Esophagus squamous epithelium (tissue), 5 donors: Measurements from ENCODE around the gene PPP1R14C. TPM values are rescaled to one million over a fixed set of nuclear protein-coding genes. Genes with fewer than 3 reads are reported as not detected.

ENCODE experiments used
- DNase-seq: peaks from one replicate; lab custom pipeline; 2025; lab: John Stamatoyannopoulos, UW
- H3K27ac ChIP-seq, 4 donors: fragments of 200-600 bp; sonication (generic); one replicate each; pipeline ENCODE4 v1.5.1; 2016 to 2019; ENCODE audit warnings: mild to moderate bottlenecking in 1 of 4
- H3K27me3 ChIP-seq, 4 donors: fragments of 200-600 bp; sonication (generic); 1 replicate in 3 of 4; 2 replicates in 1 of 4; pipeline versions ENCODE4 v1.5.1 to v1.6.0; 2017 to 2021; ENCODE audit warnings: antibody characterized with exemption in 1 of 4
- H3K36me3 ChIP-seq, 3 donors: fragments of 200-600 bp; sonication (generic); one replicate each; pipeline ENCODE4 v1.5.1; 2016 to 2019
- H3K4me1 ChIP-seq, 3 donors: fragments of 200-600 bp; sonication (generic); one replicate each; pipeline ENCODE4 v1.5.1; 2017 to 2019
- H3K4me3 ChIP-seq, 4 donors: fragments of 200-600 bp; sonication (generic); 1 replicate in 3 of 4; 2 replicates in 1 of 4; pipeline ENCODE4 v1.5.1; 2016 to 2019; ENCODE audit warnings: mild to moderate bottlenecking in 2 of 4, moderate library complexity in 1 of 4
- H3K9me3 ChIP-seq, 3 donors: fragments of 200-600 bp; sonication (generic); one replicate each; pipeline ENCODE4 v1.5.1; 2016 to 2019
- POLR2A ChIP-seq, 4 donors: fragments of 450-650 bp; IDR thresholded peaks; one replicate each; pipeline ENCODE4 v1.6.1; 2017; ENCODE audit warnings: antibody characterized with exemption in 4 of 4, mild to moderate bottlenecking in 4 of 4, moderate library complexity in 3 of 4
- WGBS, 2 donors: methylation state at CpG; one replicate each; pipeline ENCODE4 v1.1.5; 2018; 5-methylcytosine and 5-hydroxymethylcytosine counted together
- intact Hi-C: fragments of 100-400 bp; cut with DNase I; formaldehyde crosslinking; loops from one replicate; pipeline ENCODE4 v1.15.0; 2022
- total RNA-seq, 4 donors: library from RNA; depleted of rRNA; stranded (reverse); fragments of >200 nt; gene quantifications; one replicate each; pipeline ENCODE4 v1.1.0, GENCODE V29; 2016
- TF ChIP-seq, protein P1 (sequence below), 6 experiments: fragments of 450-650 bp in 4 of 6; fragments of 200-600 bp in 2 of 6; sonication (generic) in 2 of 6; IDR thresholded peaks; one replicate each; pipeline ENCODE4 v1.5.1; 2016 to 2019; ENCODE audit warnings: antibody characterized with exemption in 6 of 6, mild to moderate bottlenecking in 4 of 6, moderate library complexity in 4 of 6
- donor health status: DM: yes; HTN: yes; CAD: no.

PPP1R14C gene
- total RNA-seq, 4 donors from 2014 or later: 9.3 to 27.8 (median 21.3) TPM

DNA sequence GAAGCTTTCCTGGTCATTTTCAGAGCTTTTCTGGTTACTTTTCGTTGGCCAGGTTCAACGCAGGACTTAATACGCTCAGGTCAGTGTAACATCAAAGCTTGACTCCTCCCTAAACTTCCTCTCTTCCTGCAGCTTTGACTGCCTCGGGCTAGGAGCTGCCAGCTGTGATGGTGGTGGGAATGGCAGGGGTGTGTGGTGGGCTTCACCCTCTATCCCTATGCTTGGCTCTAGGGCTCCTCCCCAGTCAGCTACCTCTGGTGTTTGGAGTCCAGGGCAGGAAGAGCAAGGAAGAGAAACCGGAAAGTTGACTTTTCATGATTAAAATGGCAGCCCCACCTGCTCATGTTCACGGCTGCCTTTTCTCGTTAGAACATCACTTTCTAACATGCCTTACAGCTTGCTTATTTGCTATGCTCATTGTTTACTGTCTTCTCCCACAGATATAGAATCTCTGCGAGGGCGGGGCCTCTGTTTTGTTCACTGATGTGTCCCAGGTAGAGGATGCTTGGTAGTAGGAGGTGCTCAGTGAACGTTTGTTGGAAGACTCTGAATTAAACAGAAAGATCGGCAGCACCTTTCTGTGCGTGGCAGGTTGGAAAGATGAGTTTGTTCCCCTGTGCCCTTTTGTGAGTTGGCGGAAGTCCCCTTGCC is 16.1 kb upstream of the PPP1R14C start:
- no peaks in the 10 kb centered on the region for H3K9me3 ChIP-seq

DNA sequence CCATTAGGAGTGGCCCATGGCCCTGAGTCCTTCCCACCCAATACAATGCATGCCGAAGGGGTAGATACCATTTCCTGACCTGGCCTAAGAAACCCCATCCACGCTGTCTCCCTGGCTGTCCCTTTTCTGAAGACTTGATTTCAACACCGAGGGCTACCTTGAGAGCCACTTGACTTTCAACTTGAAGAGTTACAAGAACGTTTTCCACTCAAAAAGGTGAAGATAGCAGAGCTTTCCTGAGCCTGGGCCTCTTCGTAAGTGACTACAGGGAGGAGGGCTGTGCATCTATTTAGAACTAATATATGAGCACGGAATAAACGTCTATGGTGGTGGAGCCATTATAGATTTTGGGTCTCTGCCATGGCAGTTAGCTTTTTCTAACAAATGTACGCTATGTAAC is 14.4 kb upstream of the PPP1R14C start:
- intact Hi-C loops: no loop called here
- Histone ChIP-seq H3K27me3 (peaks cover 0 to 12% (median 0%) of the 10 kb centered on the region in 4 donors), H3K36me3 (no peaks in the 10 kb centered on the region), H3K4me3 (no peak overlapping the region), H3K27ac (no peak overlapping the region), H3K4me1 (no peaks in the 10 kb centered on the region), H3K9me3 (no peaks in the 10 kb centered on the region)
- 77 to 88% methylated on average over 7 to 8 of the region's 8 CpGs for WGBS, 2 donors
- no peak for DNase-seq
- TF ChIP-seq, protein P1, sequence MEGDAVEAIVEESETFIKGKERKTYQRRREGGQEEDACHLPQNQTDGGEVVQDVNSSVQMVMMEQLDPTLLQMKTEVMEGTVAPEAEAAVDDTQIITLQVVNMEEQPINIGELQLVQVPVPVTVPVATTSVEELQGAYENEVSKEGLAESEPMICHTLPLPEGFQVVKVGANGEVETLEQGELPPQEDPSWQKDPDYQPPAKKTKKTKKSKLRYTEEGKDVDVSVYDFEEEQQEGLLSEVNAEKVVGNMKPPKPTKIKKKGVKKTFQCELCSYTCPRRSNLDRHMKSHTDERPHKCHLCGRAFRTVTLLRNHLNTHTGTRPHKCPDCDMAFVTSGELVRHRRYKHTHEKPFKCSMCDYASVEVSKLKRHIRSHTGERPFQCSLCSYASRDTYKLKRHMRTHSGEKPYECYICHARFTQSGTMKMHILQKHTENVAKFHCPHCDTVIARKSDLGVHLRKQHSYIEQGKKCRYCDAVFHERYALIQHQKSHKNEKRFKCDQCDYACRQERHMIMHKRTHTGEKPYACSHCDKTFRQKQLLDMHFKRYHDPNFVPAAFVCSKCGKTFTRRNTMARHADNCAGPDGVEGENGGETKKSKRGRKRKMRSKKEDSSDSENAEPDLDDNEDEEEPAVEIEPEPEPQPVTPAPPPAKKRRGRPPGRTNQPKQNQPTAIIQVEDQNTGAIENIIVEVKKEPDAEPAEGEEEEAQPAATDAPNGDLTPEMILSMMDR (IDR thresholded peaks at IDR 0.05): no peak
- TF ChIP-seq POLR2A (IDR thresholded peaks at IDR 0.05): no peak

More for the DNA sequence above, 16.1 kb upstream of the PPP1R14C start:
- TF ChIP-seq, protein P1 (IDR thresholded peaks at IDR 0.05): no peak
- no peak for TF ChIP-seq POLR2A (IDR thresholded peaks at IDR 0.05)
- Histone ChIP-seq H3K27ac (no peak overlapping the region), H3K4me3 (no peak overlapping the region), H3K27me3 (peaks cover 0 to 16% (median 0%) of the 10 kb centered on the region in 4 donors), H3K36me3 (no peaks in the 10 kb centered on the region), H3K4me1 (no peaks in the 10 kb centered on the region)
- 60 to 74% methylated on average over 12 of the region's 13 CpGs for WGBS, 2 donors
- intact Hi-C loops: no loop called here
- no peak for DNase-seq

DNA sequence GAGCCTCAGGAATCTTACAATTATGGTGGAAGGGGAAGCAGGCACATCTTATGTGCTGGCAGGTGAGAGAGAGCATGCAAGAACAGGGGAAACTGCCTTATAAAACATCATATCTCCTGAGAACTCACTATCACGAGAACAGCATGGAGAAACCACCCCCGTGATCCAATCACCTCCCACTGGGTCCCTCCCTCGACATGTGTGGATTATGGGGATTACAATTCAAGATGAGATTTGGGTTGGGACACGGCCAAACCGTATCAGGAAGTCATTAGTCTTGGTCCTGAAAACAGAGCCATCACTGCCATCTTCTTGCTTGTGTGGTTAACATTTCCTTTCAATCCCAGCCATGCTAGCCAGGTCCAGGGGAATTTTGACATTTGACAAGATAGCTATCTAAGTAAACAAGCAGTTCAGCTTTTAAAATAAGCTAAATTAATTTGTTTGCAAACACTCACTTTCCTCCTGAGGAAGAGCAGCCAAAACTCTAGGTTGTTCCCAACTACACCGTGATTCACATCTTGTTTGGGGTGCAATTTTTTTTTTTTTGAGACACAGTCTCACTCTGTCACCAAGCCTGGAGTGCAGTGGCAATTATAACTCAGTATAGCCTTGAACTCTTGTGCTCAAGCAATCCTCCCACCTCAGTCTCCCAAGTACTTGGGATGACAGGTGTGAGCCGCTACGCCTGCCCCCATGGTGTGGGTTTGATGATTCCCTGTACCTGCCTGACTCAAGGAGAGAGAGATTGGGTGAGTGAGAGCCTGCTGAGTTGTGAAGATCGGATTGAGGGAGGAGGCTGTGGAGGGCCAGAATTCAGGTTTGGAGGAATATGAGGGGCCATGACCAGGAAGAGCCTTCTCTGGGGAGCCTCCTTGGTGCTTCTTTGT is 13.0 kb upstream of the PPP1R14C start:
- TF ChIP-seq, protein P1 (IDR thresholded peaks at IDR 0.05): no peak
- TF ChIP-seq POLR2A (IDR thresholded peaks at IDR 0.05): no peak
- no peak overlapping the region for H3K4me3 ChIP-seq
- 39 to 54% methylated on average over 7 to 8 of the region's 9 CpGs for WGBS, 2 donors
- intact Hi-C loops: no loop called here
- no peak overlapping the region for H3K27ac ChIP-seq
- peaks cover 0 to 12% (median 0%) of the 10 kb centered on the region in 4 donors for H3K27me3 ChIP-seq
- H3K4me1 ChIP-seq: peaks cover 0 to 8% (median 0%) of the 10 kb centered on the region in 3 donors
- no peaks in the 10 kb centered on the region for H3K36me3 ChIP-seq
- DNase-seq: no peak
- no peaks in the 10 kb centered on the region for H3K9me3 ChIP-seq

DNA sequence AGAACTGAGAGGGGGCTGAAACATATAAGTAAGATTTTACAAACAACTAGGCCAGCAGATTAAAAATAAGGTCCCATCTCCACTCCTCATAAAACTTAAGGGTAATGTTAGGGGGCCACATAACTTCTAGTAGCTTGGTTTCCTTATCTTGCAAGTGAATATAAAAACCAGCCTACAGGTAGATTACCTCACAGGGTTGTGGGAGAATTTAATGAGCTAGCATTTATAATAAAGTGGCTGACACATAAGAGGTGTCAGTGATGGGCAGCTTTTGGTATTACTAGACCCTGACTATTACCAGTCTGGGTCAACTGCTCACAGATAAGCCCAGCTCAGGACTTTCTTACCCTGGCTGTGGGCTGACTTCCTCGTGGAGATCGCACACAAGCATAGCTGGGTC is 9.2 kb upstream of the PPP1R14C start:
- 100% methylated on average over 2 of the region's 2 CpGs; no CpG with 5 or more reads in 1 of the 2 donors for WGBS, 2 donors
- DNase-seq: no peak
- no peak for TF ChIP-seq POLR2A (IDR thresholded peaks at IDR 0.05)
- TF ChIP-seq, protein P1 (IDR thresholded peaks at IDR 0.05): no peak
- H3K36me3 ChIP-seq: no peaks in the 10 kb centered on the region
- intact Hi-C loops: no loop called here
- H3K4me3 ChIP-seq: no peak overlapping the region
- no peak overlapping the region for H3K27ac ChIP-seq
- H3K27me3 ChIP-seq: peaks cover 0 to 24% (median 0%) of the 10 kb centered on the region in 4 donors
- no peaks in the 10 kb centered on the region for H3K9me3 ChIP-seq
- H3K4me1 ChIP-seq: peaks cover 0 to 12% (median 0%) of the 10 kb centered on the region in 3 donors
